ENCODE data around the gene OR5D14. TPM values are rescaled to one million over a fixed set of nuclear protein-coding genes. Genes with fewer than 3 reads are reported as not detected.

The OR5D14 gene
- total RNA-seq = not detected
- not detected for total RNA-seq (2013)

GRCh38 chr11:55795256-55795655, at the start of gene OR5D14:
Gene OR5D14, plus strand, starts transcription at chr11:55795556. Its CDS starts 0 bp downstream, at chr11:55795556.
- Histone ChIP-seq H3K27ac (ENCODE audit: low read length) (no peak within 1 kb of the TSS), H3K4me3 (ENCODE audit: low read length) (no peak within 1 kb of the TSS), H3K27me3 (ENCODE audit: control insufficient read depth, insufficient read depth, low read length) (no peaks in the 10 kb centered on the region), H3K36me3 (ENCODE audit: control insufficient read depth, insufficient read depth, low read length) (no peaks in the 10 kb centered on the region), H3K4me1 (ENCODE audit: control insufficient read depth, insufficient read depth, low read length) (no peaks in the 10 kb centered on the region), H3K9me3 (ENCODE audit: control insufficient read depth, insufficient read depth, low read length) (peaks cover 6% of the 10 kb centered on the region)
- no peak within 1 kb of the TSS for H3K27ac Mint-ChIP-seq
- no peaks in the 10 kb centered on the region for H3K4me1 Mint-ChIP-seq
- ATAC-seq (no peak), DNase-seq (no peak)
- TF ChIP-seq CTCF (IDR thresholded peaks at IDR 0.05) = no peak
- H3K9me3 Mint-ChIP-seq = peaks cover 16 to 18% of the 10 kb centered on the region in 2 donors
- intact Hi-C loops (cut with micrococcal nuclease) = no loop called here
- peaks cover 14% of the 10 kb centered on the region for H3K36me3 Mint-ChIP-seq
- H3K4me3 Mint-ChIP-seq = no peak within 1 kb of the TSS
- no peaks in the 10 kb centered on the region for H3K27me3 Mint-ChIP-seq (ENCODE audit: low read depth in 2 of 2)

GRCh38 chr11:55773138-55773537, 22.2 kb upstream of the OR5D14 start, which contains the start of gene OR5D13:
Gene OR5D13, plus strand, starts transcription at chr11:55773438. Its CDS starts 0 bp downstream, at chr11:55773438.
- TF ChIP-seq CTCF (IDR thresholded peaks at IDR 0.05) = no peak
- no peak within 1 kb of the TSS for H3K27ac Mint-ChIP-seq
- no peak within 1 kb of the TSS for H3K4me3 Mint-ChIP-seq
- DNase-seq = no peak
- ATAC-seq = no peak
- peaks cover 14 to 28% of the 10 kb centered on the region in 2 donors for H3K9me3 Mint-ChIP-seq
- H3K27me3 Mint-ChIP-seq (ENCODE audit: low read depth in 2 of 2) = no peaks in the 10 kb centered on the region
- Histone ChIP-seq H3K27me3 (ENCODE audit: control insufficient read depth, insufficient read depth, low read length) (no peaks in the 10 kb centered on the region), H3K9me3 (ENCODE audit: control insufficient read depth, insufficient read depth, low read length) (peaks cover 7% of the 10 kb centered on the region), H3K36me3 (ENCODE audit: control insufficient read depth, insufficient read depth, low read length) (no peaks in the 10 kb centered on the region), H3K4me1 (ENCODE audit: control insufficient read depth, insufficient read depth, low read length) (no peaks in the 10 kb centered on the region), H3K4me3 (ENCODE audit: low read length) (no peak within 1 kb of the TSS), H3K27ac (ENCODE audit: low read length) (no peak within 1 kb of the TSS)
- intact Hi-C loops (cut with micrococcal nuclease) = loop anchor here (10.0 kb wide), 1 partner anchor 62 kb away; the partner anchor contains the start of gene OR5D16
- peaks cover 11% of the 10 kb centered on the region for H3K36me3 Mint-ChIP-seq
- no peaks in the 10 kb centered on the region for H3K4me1 Mint-ChIP-seq

- H3K4me3 Mint-ChIP-seq = no peak overlapping the region
- no peaks in the 10 kb centered on the region for H3K27me3 ChIP-seq (ENCODE audit: control insufficient read depth, insufficient read depth, low read length)
- DNase-seq (no peak), ATAC-seq (no peak)
- no peaks in the 10 kb centered on the region for H3K4me1 Mint-ChIP-seq
- peaks cover 5% of the 10 kb centered on the region for H3K9me3 ChIP-seq (ENCODE audit: control insufficient read depth, insufficient read depth, low read length)
- H3K4me1 ChIP-seq (ENCODE audit: control insufficient read depth, insufficient read depth, low read length) = no peaks in the 10 kb centered on the region
- no peak overlapping the region for H3K27ac ChIP-seq (ENCODE audit: low read length)
- no peaks in the 10 kb centered on the region for H3K27me3 Mint-ChIP-seq (ENCODE audit: low read depth in 2 of 2)
- H3K36me3 Mint-ChIP-seq = peaks cover 23% of the 10 kb centered on the region
- intact Hi-C loops (cut with micrococcal nuclease) = no loop called here
- WGBS (ENCODE audit: insufficient coverage) = no CpG with 5 or more reads among the region's 1 CpG
- TF ChIP-seq CTCF (IDR thresholded peaks at IDR 0.05) = no peak
- no peaks in the 10 kb centered on the region for H3K36me3 ChIP-seq (ENCODE audit: control insufficient read depth, insufficient read depth, low read length)
- no peak overlapping the region for H3K27ac Mint-ChIP-seq
- H3K9me3 Mint-ChIP-seq = peaks cover 16 to 19% of the 10 kb centered on the region in 2 donors
- H3K4me3 ChIP-seq (ENCODE audit: low read length) = no peak overlapping the region
Measured at GRCh38 chr11:55791606-55792005, 3.8 kb upstream of the OR5D14 start.

GRCh38 chr11:55793321-55793720, 2.0 kb upstream of the OR5D14 start:
- no peak overlapping the region for H3K4me3 ChIP-seq (ENCODE audit: low read length)
- H3K4me1 ChIP-seq (ENCODE audit: control insufficient read depth, insufficient read depth, low read length) = no peaks in the 10 kb centered on the region
- Mint-ChIP-seq H3K9me3 (peaks cover 12 to 13% of the 10 kb centered on the region in 2 donors), H3K4me1 (no peaks in the 10 kb centered on the region), H3K4me3 (no peak overlapping the region), H3K36me3 (peaks cover 14% of the 10 kb centered on the region), H3K27me3 (ENCODE audit: low read depth in 2 of 2) (no peaks in the 10 kb centered on the region), H3K27ac (no peak overlapping the region)
- no peak for TF ChIP-seq CTCF (IDR thresholded peaks at IDR 0.05)
- H3K27ac ChIP-seq (ENCODE audit: low read length) = no peak overlapping the region
- H3K36me3 ChIP-seq (ENCODE audit: control insufficient read depth, insufficient read depth, low read length) = no peaks in the 10 kb centered on the region
- no peaks in the 10 kb centered on the region for H3K27me3 ChIP-seq (ENCODE audit: control insufficient read depth, insufficient read depth, low read length)
- intact Hi-C loops (cut with micrococcal nuclease) = no loop called here
- H3K9me3 ChIP-seq (ENCODE audit: control insufficient read depth, insufficient read depth, low read length) = peaks cover 2% of the 10 kb centered on the region
- ATAC-seq (no peak), DNase-seq (no peak)
- 41% methylated on average over 2 of the region's 2 CpGs for WGBS (ENCODE audit: insufficient coverage)
